HepG2 (cell line): ENCODE measurements around the gene GLB1L. TPM values are rescaled to one million over a fixed set of nuclear protein-coding genes. Genes with fewer than 3 reads are reported as not detected.
A peak's percentile ranks its signal among the peaks of the same experiment; 100 is the strongest.

Source experiments
- AHR ChIP-seq: IDR thresholded peaks from 2 replicates; pipeline ENCODE4 v1.6.1; 2018; ENCODE audit warnings: missing genetic modification reagents, missing compliant biosample characterization
- ATRX ChIP-seq: sonication (generic); formaldehyde crosslinking; IDR thresholded peaks from 2 replicates; pipeline ENCODE4 v1.4.0; 2020; ENCODE audit warnings: missing genetic modification reagents, borderline replicate concordance
- ISL2 ChIP-seq: sonication (generic); formaldehyde crosslinking; IDR thresholded peaks from 2 replicates; pipeline ENCODE4 v1.5.0; 2020; ENCODE audit warnings: missing genetic modification reagents
- SNAI1 ChIP-seq: sonication (generic); formaldehyde crosslinking; IDR thresholded peaks from 2 replicates; pipeline ENCODE4 v1.5.0; 2020; ENCODE audit warnings: mild to moderate bottlenecking, missing genetic modification reagents, borderline replicate concordance
- TRIM24 ChIP-seq: sonication (generic); formaldehyde crosslinking; IDR thresholded peaks from 2 replicates; pipeline ENCODE4 v1.8.0; 2022; ENCODE audit warnings: mild to moderate bottlenecking, missing genetic modification reagents
- ZNF333 ChIP-seq: sonication (generic); formaldehyde crosslinking; IDR thresholded peaks from 2 replicates; pipeline ENCODE4 v1.4.0; 2020; ENCODE audit warnings: mild to moderate bottlenecking, missing genetic modification reagents, borderline replicate concordance
- ZNF350 ChIP-seq: sonication (generic); formaldehyde crosslinking; IDR thresholded peaks from 2 replicates; pipeline ENCODE4 v1.4.0; 2020; ENCODE audit warnings: mild to moderate bottlenecking, low read depth, missing genetic modification reagents, borderline replicate concordance
- polyA plus RNA-seq, 8 experiments: library from polyadenylated mRNA; depleted of rRNA in 3 of 8; stranded (reverse) in 7 of 8; unstranded in 1 of 8; fragments of >200 nt; fragmentation: Illumina TruSeq in 4 of 8; extraction: Trizol in 4 of 8; gene quantifications; 2 replicates each; pipeline versions ENCODE4 v1.2.1 to v1.2.3, GENCODE V29; 2011 to 2016; ENCODE audit warnings: low read depth in 4 of 8, missing spikeins in 1 of 8, mixed read lengths in 1 of 8; ENCODE audit not compliant: insufficient read depth in 1 of 8
- total RNA-seq, 5 experiments: library from RNA; depleted of rRNA; stranded (reverse); fragments of >200 nt; fragmentation: Illumina TruSeq; extraction: Trizol; gene quantifications; 2 replicates each; pipeline ENCODE4 v1.2.3, GENCODE V29; 2016; ENCODE audit warnings: low read depth in 1 of 5
- TF ChIP-seq, protein P1 (sequence below): sonication (generic); formaldehyde crosslinking; IDR thresholded peaks from 2 replicates; pipeline ENCODE4 v1.8.0; 2022; ENCODE audit warnings: mild to moderate bottlenecking, missing genetic modification reagents
- TF ChIP-seq, protein P2 (sequence below): sonication (generic); formaldehyde crosslinking; IDR thresholded peaks from one replicate; pipeline ENCODE4 v1.5.1; 2020; ENCODE audit warnings: mild to moderate bottlenecking, missing genetic modification reagents; ENCODE audit errors: not compliant biosample characterization
- TF ChIP-seq, protein P3 (sequence below): sonication (generic); formaldehyde crosslinking; IDR thresholded peaks from 2 replicates; pipeline ENCODE4 v1.4.0; 2020; ENCODE audit warnings: mild to moderate bottlenecking, missing genetic modification reagents
- TF ChIP-seq, protein P4 (sequence below): sonication (generic); formaldehyde crosslinking; IDR thresholded peaks from 2 replicates; pipeline ENCODE4 v1.4.0; 2020; ENCODE audit warnings: missing genetic modification reagents

The GLB1L gene
- total and polyA plus RNA-seq, 2 of the 13 experiments (the other 11 are each of a cell fraction or from before 2014, with no cell fraction given) = 6.8 to 7.3 TPM

DNA sequence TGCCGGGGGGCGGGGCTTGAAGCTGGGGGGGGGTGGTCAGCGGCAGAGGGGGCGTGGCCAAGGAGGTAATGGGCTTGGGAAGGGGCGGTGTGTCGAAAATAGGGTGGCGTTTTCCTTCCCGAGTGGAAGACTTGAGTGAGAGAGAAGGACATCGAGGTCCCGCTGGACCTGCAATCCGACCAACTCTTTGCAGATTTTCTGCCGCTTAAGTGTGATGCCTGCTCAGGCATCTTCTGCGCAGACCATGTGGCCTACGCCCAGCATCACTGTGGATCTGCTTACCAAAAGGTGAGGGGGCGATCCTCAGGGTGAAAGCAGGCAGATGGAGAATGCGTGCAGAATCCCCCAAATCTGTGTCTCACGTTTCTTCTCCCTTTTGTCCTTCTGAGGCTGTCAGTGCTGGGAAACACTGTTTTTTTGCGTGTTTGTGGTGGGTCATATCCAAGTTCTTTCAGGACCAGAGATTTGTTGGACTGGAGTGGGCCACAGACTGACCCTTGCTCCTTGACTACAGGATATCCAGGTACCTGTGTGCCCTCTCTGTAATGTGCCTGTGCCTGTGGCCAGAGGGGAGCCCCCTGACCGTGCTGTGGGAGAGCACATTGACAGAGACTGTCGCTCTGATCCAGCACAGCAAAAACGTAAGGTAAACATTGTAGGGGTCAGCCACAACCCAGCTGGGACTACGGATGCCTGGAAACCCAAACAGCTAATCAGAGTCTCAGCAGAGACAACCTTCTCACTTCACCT, 37.9 kb downstream of the GLB1L start (continued):
- TF ChIP-seq, protein P1, sequence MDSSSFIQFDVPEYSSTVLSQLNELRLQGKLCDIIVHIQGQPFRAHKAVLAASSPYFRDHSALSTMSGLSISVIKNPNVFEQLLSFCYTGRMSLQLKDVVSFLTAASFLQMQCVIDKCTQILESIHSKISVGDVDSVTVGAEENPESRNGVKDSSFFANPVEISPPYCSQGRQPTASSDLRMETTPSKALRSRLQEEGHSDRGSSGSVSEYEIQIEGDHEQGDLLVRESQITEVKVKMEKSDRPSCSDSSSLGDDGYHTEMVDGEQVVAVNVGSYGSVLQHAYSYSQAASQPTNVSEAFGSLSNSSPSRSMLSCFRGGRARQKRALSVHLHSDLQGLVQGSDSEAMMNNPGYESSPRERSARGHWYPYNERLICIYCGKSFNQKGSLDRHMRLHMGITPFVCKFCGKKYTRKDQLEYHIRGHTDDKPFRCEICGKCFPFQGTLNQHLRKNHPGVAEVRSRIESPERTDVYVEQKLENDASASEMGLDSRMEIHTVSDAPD = no peak
- TF ChIP-seq AHR (CRISPR knock-in tag) (no peak; the same call in 1 of the 2 replicates), ZNF333 (CRISPR knock-in tag) (peak; percentile 40; the same call in 1 of the 2 replicates), ZNF350 (CRISPR knock-in tag) (peak; percentile 14; the same call in 1 of the 2 replicates), ATRX (CRISPR knock-in tag) (no peak), ISL2 (CRISPR knock-in tag) (no peak), SNAI1 (CRISPR knock-in tag) (0 out of 2 replicates have a peak, but pooled peaks have one; percentile 75), TRIM24 (CRISPR knock-in tag) (no peak)
- TF ChIP-seq, protein P2, sequence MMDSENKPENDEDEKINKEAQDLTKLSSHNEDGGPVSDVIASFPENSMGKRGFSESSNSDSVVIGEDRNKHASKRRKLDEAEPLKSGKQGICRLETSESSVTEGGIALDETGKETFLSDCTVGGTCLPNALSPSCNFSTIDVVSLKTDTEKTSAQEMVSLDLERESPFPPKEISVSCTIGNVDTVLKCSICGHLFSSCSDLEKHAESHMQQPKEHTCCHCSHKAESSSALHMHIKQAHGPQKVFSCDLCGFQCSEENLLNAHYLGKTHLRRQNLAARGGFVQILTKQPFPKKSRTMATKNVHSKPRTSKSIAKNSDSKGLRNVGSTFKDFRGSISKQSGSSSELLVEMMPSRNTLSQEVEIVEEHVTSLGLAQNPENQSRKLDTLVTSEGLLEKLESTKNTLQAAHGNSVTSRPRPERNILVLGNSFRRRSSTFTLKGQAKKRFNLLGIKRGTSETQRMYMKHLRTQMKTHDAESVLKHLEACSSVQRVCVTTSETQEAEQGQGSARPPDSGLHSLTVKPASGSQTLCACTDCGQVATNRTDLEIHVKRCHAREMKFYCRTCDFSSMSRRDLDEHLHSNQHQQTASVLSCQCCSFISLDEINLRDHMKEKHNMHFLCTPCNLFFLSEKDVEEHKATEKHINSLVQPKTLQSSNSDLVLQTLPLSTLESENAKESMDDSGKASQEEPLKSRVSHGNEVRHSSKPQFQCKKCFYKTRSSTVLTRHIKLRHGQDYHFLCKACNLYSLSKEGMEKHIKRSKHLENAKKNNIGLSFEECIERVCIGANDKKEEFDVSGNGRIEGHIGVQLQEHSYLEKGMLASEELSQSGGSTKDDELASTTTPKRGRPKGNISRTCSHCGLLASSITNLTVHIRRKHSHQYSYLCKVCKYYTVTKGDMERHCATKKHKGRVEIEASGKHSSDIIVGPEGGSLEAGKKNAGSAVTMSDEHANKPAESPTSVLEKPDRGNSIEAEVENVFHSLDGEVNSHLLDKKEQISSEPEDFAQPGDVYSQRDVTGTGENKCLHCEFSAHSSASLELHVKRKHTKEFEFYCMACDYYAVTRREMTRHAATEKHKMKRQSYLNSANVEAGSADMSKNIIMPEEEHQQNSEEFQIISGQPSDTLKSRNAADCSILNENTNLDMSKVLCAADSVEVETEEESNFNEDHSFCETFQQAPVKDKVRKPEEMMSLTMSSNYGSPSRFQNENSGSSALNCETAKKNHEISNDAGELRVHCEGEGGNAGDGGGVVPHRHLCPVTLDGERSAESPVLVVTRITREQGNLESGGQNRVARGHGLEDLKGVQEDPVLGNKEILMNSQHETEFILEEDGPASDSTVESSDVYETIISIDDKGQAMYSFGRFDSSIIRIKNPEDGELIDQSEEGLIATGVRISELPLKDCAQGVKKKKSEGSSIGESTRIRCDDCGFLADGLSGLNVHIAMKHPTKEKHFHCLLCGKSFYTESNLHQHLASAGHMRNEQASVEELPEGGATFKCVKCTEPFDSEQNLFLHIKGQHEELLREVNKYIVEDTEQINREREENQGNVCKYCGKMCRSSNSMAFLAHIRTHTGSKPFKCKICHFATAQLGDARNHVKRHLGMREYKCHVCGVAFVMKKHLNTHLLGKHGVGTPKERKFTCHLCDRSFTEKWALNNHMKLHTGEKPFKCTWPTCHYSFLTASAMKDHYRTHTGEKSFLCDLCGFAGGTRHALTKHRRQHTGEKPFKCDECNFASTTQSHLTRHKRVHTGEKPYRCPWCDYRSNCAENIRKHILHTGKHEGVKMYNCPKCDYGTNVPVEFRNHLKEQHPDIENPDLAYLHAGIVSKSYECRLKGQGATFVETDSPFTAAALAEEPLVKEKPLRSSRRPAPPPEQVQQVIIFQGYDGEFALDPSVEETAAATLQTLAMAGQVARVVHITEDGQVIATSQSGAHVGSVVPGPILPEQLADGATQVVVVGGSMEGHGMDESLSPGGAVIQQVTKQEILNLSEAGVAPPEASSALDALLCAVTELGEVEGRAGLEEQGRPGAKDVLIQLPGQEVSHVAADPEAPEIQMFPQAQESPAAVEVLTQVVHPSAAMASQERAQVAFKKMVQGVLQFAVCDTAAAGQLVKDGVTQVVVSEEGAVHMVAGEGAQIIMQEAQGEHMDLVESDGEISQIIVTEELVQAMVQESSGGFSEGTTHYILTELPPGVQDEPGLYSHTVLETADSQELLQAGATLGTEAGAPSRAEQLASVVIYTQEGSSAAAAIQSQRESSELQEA (CRISPR knock-in tag) = no peak
- TF ChIP-seq, protein P3, sequence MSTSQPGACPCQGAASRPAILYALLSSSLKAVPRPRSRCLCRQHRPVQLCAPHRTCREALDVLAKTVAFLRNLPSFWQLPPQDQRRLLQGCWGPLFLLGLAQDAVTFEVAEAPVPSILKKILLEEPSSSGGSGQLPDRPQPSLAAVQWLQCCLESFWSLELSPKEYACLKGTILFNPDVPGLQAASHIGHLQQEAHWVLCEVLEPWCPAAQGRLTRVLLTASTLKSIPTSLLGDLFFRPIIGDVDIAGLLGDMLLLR (CRISPR knock-in tag) = peak; percentile 61; the same call in 1 of the 2 replicates
- TF ChIP-seq, protein P4, sequence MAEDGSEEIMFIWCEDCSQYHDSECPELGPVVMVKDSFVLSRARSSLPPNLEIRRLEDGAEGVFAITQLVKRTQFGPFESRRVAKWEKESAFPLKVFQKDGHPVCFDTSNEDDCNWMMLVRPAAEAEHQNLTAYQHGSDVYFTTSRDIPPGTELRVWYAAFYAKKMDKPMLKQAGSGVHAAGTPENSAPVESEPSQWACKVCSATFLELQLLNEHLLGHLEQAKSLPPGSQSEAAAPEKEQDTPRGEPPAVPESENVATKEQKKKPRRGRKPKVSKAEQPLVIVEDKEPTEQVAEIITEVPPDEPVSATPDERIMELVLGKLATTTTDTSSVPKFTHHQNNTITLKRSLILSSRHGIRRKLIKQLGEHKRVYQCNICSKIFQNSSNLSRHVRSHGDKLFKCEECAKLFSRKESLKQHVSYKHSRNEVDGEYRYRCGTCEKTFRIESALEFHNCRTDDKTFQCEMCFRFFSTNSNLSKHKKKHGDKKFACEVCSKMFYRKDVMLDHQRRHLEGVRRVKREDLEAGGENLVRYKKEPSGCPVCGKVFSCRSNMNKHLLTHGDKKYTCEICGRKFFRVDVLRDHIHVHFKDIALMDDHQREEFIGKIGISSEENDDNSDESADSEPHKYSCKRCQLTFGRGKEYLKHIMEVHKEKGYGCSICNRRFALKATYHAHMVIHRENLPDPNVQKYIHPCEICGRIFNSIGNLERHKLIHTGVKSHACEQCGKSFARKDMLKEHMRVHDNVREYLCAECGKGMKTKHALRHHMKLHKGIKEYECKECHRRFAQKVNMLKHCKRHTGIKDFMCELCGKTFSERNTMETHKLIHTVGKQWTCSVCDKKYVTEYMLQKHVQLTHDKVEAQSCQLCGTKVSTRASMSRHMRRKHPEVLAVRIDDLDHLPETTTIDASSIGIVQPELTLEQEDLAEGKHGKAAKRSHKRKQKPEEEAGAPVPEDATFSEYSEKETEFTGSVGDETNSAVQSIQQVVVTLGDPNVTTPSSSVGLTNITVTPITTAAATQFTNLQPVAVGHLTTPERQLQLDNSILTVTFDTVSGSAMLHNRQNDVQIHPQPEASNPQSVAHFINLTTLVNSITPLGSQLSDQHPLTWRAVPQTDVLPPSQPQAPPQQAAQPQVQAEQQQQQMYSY (CRISPR knock-in tag) = no peak
